NCI-H345 (cell line): ENCODE data around the gene CCNF.
"Not testable (repeated sequence)": the region's sequence is repeated elsewhere in the genome, so short reads cannot be mapped to it uniquely, and the experiment has no call there.

Source experiments
- DNase-seq: peaks from one replicate; lab custom pipeline; 2025; lab: John Stamatoyannopoulos, UW

Gene CCNF

DNA sequence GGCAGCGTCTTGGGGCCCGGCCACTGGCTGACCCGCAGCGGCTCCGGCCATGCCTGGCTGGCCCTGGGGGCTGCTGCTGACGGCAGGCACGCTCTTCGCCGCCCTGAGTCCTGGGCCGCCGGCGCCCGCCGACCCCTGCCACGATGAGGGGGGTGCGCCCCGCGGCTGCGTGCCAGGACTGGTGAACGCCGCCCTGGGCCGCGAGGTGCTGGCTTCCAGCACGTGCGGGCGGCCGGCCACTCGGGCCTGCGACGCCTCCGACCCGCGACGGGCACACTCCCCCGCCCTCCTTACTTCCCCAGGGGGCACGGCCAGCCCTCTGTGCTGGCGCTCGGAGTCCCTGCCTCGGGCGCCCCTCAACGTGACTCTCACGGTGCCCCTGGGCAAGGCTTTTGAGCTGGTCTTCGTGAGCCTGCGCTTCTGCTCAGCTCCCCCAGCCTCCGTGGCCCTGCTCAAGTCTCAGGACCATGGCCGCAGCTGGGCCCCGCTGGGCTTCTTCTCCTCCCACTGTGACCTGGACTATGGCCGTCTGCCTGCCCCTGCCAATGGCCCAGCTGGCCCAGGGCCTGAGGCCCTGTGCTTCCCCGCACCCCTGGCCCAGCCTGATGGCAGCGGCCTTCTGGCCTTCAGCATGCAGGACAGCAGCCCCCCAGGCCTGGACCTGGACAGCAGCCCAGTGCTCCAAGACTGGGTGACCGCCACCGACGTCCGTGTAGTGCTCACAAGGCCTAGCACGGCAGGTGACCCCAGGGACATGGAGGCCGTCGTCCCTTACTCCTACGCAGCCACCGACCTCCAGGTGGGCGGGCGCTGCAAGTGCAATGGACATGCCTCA lies 42.6 kb downstream of the CCNF start:
- peak; percentile 19 for DNase-seq

GRCh38 chr16:2472488-2472864 lies 43.2 kb downstream of the CCNF start:
- DNase-seq, result no peak

DNA sequence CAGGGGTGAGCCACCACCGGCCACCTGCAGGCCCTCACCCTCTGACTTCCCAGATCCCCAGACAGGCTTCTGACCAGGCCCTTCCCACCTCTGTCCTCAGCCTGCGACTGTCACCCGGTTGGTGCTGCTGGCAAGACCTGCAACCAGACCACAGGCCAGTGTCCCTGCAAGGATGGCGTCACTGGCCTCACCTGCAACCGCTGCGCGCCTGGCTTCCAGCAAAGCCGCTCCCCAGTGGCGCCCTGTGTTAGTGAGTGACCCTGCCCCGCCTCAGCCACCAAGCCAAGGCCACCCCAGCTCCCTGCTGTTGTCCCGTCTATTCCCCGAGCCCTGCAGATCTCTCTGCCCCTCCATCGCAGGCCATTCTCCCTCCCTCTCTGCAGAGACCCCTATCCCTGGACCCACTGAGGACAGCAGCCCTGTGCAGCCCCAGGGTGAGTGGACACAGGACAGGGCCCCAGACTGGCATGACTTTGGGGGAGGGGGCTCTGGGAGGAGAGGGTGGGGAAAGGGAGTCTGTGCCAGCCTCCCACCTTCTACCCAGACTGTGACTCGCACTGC lies 43.7 kb downstream of the CCNF start:
- DNase-seq, result no peak

- DNase-seq, result peak; percentile 59
Observed at GRCh38 chr16:2473446-2473926, 44.2 kb downstream of the CCNF start.

DNA sequence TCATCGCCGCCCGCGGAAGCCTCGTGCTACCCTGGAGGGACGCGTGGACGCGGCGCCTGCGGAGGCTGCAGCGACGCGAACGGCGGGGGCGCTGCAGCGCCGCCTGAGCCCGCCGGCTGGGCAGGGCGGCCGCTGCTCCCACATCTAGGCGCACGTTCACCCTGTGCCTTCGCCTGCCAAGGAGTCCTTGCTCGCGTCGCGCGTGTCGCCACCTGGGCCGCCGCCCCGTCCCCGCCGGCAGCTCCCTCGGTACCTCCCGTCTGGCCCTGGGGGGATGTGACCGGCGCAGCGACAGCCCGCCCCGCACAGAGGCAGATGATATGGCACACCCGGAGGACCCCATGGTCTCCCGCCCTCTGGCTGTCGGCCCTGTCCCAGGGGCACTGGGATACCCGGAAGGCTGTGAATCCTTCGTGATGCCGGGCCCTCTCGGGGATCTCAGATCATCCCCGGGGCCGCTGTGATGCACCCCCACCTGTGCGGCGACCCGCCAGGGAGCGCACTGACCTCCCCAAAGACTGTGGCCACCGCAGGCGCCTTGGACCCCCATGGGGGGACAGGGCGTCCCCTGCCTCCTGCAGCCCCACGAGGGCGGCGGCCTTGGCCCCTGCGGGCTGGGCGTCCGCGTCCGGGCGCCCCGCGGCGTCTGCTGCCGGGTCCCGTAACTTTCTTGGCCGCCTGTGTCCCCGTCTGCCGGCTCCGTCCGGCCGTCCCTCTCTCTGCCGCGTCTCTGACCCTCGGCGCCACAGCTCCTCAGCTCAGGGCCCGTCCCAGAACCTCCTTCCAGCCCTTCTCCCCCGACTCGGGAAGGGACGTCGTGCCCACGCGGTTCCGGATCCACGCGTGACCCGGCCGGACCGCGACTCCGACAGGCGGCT lies 45.0 kb downstream of the CCNF start:
- peak; percentile 66 for DNase-seq

DNA sequence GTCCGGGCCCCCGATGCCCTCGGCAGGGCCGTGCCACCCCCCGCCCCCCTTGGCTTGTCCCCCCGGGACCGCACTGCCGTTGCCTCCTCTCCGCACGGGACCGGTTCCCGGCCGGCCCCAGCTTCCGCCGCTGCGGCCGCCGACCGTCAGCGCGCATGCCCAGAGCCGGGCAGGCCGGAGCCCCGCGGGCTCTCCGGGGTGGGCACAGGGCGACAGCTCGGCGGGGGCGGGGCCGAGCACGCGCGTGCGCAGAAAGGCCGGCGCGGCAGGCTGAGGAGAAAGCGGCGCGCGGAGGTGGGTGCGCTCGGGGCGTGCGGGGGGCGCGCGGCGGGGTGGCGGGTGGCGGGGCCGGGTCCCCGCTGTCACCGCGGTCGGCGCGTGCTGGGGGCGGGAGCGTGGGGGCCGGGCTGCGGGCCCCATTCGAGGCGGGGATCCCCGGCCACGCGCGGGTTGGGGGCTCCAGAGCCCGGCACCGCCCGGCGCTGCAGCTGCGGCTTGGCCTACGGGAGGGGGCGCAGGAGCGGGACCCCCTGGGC lies 45.7 kb downstream of the CCNF start, which contains the start of gene TBC1D24:
TSS of gene TBC1D24 (plus strand) at position 251 of the 536 bp plus-strand sequence. CDS start 21,022 bp downstream, outside the sequence.
- peak; percentile 89 for DNase-seq

- DNase-seq, result peak; percentile 20
Observed at GRCh38 chr16:2475413-2476344, 46.4 kb downstream of the CCNF start.

- no peak for DNase-seq
Observed at GRCh38 chr16:2476345-2476720, 47.1 kb downstream of the CCNF start.

DNA sequence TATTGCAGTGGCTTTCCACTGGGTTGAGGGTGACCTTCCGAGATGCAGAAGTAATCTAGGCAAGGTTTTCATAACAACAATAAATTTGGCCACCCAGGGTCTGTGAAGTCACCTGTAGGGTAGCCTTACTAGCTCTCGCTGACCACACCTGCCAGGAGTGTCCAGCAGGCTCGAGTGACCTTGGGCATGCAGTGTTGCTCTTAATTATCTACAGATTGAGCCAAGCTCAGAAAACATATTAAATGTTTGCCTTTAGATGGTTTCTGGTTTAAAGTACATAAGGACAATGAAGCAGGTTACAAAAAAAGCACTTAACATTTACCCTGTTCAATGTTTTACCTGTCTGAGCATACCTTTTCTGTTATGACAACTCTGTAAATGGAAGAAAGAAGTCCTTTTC lies 47.5 kb downstream of the CCNF start:
- no peak for DNase-seq

GRCh38 chr16:2477327-2477726 lies 48.1 kb downstream of the CCNF start:
- DNase-seq, result no peak

- peak; percentile 59 for DNase-seq
Observed at GRCh38 chr16:2478279-2478678, 49.0 kb downstream of the CCNF start.

GRCh38 chr16:2479996-2480395 lies 50.7 kb downstream of the CCNF start:
- not testable (repeated sequence) for DNase-seq

DNA sequence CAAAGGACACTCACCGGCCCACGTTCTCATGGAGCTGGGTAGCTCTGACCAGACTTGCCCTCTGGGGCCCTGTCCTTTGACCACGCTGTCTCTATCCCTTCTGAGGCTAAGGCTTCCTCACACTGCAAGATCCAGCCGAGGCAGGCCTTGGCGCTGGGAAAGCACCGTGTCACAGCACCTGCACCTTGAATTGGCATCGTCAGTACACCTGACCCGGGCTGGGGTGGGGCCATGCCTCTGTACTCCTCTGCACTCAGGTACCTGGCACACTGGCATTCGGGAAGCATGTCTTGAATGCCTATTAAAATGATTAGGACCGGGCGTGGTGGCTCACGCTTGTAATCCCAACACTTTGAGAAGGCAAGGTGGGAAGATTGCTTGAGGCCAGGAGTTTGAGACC lies 51.7 kb downstream of the CCNF start:
- no peak for DNase-seq

GRCh38 chr16:2481676-2482075 lies 52.4 kb downstream of the CCNF start:
- DNase-seq, result no peak

GRCh38 chr16:2482249-2482648 lies 53.0 kb downstream of the CCNF start:
- no peak for DNase-seq

DNA sequence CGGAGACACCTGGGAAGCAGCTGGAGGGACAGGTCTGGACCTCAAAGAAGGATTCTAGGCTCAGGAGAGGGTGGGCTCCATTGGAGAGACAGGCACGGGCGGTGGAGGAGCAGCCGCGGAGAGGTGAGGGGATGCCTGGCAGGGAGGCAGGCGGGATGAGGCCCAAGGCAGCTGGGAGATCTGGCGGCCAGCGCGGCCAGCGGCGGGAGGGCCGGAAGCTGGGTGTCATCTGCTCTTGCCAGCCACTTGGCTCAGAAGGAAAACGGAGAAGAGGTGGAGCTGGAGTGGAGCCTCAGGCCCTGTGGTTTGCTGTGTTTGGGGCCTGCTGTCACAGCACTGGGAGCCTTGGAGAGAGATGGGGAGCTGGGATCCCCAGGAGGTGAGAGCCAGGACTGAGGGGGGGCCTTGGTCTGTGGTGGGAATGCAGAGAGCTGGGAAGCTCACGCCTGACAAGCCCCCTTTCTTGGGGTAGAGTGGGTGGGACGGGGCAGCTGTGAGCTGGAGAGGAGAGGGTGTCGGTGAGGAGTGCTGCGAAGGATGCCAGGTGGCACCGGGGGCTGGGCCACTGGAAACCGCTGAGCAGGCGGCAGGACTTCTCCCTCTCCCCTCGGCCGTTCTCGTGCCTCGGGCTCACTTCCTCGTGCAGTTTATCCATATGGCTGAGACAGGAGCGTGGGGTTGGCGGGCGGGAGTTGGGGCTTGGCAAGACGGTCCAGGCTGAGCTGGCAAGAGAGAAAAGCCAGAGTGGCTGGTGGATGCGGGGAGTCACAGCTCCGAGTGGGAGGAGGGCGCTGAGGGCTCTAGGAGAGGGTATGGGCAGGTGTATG lies 53.7 kb downstream of the CCNF start:
- peak; percentile 14 for DNase-seq

GRCh38 chr16:2483939-2484897 lies 55.0 kb downstream of the CCNF start:
- no peak for DNase-seq

GRCh38 chr16:2484898-2485508 lies 55.8 kb downstream of the CCNF start:
- no peak for DNase-seq
